HG03457 (cell line): ENCODE results near the gene SH3RF3.
"Not testable (repeated sequence)": the region's sequence is repeated elsewhere in the genome, so short reads cannot be mapped to it uniquely, and the experiment has no call there.

Source experiments
- ATAC-seq: cut with Tn5 transposase; IDR thresholded peaks from one replicate; pipeline ENCODE4 v1.9.1; 2021; ENCODE audit warnings: moderate number of reproducible peaks; ENCODE audit not compliant: unreplicated experiment

The SH3RF3 gene

DNA sequence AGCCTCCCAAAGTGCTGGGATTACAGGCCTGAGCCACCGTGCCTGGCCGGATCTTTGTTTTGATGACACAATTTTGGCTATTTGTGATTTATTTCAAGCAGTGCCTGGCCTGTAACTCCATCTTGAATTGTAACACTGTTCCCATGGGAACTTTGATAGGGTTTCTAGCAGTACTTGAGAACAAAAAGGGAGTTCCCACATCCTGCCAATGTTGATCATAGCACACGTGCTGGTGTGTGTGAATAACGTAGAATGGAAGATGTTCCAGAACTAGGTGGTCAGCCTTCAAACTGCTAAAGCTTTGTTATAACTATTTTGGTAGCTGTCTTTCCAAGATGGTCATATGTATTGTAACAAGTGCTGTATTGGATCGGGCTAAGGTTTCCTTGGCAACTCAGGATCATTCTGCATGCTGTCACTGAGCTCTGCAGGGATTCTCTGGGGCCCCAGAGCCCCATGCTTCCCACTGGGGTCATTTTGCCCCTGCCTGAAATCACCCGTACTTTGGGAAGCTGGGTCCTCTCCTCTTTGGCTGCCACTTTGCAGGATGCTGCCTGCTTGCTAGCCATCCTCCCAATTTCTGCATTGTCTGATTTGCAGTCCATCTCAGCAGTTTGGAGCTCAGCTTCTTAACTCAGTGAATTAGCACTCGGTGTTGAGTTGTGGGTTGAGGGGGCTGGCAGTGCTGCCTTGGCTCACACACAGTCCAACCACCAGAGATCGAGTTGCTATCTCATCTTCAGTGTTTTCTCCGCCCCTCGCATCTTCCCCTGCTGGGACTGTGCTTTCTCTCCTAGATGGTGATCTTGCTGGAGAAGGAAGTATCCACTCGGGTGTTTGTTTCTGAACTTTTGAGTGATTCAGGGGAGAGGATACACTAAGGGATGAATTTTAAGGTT, 26.8 kb downstream of the SH3RF3 start:
- no peak for ATAC-seq

DNA sequence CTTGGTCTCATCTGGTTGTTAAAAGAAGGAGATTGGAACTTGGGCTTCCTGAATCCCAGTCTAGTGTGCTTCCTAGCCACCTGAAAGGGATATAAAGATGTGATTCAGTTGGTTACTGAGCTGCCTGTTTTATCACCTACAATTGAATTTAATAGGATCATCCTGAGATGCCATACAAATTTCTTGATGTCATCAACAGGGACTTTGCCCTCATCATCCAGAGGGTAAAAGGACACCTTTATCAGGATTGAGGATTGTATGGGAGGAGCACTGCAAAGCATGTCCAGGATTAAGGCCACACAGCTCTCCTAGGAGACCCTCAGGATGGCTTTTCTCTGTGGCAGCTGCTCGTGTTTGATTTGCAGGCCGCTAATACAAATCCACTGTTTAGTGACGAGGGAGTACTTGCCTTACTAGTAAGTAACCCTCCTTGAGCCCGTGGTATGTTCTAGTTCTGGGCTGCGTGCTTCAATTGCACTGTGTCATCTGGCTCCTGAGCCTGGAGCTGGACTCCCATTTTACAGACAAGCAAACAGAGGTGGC, 28.6 kb downstream of the SH3RF3 start:
- no peak for ATAC-seq

DNA sequence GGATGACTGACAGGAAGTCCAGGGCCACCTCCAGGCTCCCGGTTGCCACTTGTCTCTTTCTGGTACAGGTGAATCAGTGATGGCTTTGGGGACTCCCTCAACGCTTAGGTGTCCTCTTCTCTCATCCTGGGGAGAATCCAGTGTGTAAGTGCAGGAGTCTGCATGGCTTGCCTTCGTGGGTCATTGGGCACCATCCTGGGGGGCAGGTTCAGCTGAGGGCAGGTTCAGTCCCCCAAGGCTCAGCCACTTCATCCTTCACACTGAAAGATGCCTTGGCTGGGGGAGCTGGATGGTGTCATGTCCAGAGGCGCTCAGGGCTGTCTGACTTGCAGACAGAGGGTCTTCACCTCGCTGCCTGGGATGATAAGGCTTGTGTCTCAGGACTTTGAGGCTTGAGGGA, 29.2 kb downstream of the SH3RF3 start:
- ATAC-seq, result no peak

DNA sequence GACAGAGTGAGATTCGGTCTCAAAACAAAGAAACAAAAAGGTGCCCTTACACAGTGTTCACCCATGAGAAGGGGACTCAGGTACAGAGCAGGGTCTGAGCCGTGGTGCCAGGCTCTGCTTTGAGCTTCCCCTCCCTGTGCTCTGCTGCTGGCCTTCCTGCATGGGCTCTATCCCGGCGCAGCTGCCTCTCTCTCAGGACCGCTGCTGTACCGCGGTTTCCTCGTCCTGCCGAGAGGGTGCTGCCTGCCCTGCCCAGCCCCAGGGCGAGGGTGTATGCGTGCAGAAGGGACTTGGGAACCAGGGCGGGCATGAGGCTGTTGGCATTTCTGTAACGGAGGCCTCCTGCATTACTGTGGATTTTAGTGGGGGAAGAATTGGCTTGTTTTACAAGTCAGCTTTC, 30.1 kb downstream of the SH3RF3 start:
- ATAC-seq, result no peak

DNA sequence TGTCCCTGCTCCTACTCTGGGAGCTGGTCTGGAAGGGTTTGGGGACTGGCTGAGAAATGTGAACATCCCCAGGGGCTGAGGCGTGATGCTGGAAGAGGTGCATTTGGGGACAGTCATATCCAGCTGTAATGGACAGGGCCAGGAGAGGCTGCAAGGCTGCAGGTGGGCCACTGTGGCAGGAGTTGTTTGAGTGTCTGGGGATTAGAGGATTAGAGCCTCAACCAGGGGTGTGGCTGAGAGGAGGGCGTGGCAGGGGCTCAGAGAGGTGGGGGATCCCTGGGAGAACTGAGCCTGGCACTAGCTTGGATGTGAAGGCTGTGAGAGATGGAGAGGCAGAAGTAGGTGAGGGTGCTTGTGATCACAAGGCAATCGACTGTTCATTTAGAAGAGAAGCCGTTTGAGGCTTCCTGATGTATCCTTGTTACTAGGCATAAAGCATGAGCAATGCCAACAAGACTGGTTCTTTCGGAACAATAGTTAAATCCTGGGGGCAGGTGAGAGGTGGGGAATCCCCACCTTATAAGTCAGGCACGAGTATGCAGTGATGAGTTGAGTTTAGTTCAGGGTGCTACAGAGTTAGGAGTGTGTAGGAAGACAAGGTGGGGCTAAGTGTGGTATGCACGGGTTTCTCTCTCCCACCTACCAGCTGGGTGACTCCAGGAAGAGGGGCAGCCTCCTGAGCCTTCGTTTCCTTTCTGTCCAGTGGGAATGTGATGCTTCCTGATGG, 31.9 kb downstream of the SH3RF3 start:
- ATAC-seq, result no peak

DNA sequence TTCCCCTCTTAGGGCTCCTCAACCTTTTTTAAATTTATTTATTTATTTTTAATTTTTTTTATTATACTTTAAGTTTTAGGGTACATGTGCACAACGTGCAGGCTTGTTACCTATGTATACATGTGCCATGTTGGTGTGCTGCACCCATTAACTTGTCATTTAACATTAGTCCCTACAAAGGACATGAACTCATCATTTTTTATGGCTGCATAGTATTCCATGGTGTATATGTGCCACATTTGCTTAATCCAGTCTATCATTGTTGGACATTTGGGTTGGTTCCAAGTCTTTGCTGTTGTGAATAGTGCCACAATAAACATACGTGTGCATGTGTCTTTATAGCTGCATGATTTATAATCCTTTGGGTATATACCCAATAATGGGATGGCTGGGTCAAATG, 33.4 kb downstream of the SH3RF3 start:
- not testable (repeated sequence) for ATAC-seq

DNA sequence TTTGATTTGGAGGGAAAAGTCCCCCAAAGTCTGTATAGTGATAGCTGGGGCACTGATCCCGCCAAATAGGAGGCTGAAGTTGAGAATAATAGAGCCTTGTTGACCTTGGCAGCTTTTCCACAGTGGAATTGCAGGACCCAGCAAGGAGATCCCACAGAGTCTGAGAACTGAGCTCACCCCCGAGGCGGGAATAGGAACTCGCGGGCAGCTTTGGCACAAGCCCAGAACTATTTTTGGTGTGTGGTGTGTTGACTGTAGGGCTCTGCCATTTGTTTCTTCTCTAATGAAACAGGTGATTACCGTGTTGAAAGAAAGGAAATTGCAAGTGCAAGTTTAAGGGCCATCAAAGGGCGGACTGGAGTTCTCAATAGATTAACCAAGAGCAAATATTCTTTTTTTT, 34.0 kb downstream of the SH3RF3 start:
- no peak for ATAC-seq

DNA sequence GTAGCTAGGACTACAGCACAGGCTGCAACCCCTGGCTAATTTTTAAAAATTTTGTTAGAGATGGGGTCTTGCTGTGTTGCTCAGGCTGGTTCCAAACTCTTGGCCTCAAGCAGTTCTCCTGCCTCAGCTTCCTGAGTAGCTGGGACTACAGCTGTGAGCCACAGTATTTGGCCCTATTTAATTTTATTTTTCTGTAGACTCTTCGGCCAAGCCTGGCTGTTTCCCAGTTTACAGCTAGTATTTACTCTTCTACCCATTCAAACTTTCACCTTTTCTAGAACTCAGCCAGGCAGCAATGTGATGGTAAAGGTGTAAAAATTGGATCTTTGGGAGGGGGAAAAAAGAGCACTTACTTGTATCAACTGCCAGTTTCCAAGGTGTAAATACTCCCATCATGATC, 35.3 kb downstream of the SH3RF3 start:
- ATAC-seq, result no peak

DNA sequence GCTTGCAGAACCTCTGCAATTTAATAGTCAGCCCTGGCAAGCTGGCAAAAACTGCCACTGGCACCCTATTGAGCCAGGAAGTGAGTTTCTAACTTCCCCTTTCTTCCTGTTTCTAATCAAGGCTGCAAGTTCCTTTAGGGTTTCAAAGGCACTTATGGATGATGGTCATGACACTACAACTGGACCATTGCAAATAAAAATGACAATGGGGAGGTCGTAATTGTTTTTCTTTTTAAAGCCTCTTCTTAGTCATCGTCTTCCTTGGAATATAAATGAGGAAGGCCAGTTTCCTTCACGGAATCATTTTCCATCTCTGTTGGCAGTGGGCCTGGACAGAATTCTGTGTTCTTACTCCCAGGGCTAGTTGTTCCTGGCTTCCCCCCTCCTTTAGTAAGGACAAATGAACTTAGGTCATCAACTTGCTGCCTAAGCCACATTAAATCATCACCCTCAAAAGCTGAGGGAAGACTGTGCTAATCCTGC, 35.8 kb downstream of the SH3RF3 start:
- no peak for ATAC-seq

DNA sequence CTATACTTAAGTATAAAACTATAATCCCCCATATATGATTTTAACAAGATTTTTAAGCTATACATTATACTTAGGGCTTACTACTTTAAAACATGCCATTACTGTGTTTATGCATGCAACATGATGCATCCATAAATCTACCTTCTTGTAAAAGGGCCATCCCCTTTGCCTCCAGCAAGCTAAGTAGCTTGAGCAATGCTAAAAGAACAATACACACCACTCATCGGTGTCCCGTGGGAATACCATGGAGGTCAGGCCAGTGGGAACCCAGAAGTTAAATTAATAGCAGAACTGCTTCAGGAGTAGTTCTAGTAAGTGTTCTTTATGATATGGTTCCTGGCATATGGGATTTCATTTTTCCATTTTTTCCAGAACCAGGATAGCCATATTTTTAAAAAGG, 37.8 kb downstream of the SH3RF3 start:
- no peak for ATAC-seq

DNA sequence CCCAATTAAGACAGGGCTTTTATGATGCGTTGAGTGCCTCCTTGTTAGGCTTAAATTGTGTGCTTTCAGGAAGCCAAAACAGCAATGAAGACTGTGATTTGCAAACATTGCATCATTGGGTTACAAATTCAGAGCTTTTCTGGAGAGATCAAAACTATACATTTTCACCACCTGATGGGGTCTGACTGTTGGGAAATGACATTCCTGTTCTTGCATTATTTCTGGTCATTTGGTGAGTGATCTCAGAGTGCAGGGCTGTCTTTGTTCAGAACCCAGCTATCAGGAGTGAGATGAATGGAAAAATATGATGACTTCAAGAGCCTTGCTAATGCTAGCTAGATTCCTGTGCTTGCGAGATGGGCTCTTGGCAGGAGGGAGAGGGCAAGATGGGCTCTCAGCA, 39.1 kb downstream of the SH3RF3 start:
- ATAC-seq, result no peak

DNA sequence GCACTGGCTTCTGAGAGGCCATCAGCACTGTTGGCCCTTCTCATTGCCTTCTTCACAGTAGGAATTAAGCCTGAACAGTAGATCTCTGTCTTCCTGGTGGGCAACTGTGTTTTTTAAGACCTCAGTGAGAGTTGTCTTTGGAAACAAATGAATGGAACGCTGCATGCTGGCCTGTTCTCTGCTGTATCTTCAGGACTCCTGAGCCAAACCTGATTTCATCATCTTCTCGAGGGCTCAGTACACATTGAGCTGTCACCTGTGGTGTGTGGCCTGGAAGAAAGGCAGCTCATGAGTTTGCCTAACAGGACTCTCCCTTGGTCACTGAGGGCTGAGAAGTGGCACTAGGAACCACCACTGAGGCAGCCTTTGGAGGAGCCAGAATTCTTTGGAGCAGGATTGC, 39.7 kb downstream of the SH3RF3 start:
- ATAC-seq, result no peak

DNA sequence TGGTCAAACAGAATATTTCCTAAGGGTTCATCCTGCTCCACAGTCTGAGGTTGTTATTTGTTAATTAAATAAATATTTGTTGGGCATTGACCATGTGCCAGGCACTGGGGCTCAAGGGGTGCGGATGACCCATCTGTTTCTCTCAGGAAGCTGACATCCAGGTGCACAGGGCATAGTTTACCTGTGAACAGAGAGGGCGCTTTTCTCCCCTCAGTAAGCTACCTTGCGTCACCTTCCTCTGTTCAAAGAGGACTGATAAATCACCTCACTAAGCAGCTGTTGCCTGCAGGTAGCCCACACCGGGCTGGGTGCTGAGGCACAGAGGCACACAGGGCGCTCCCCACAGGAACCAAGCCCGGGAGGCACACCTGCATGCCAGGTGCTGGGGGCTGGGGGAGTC, 41.6 kb downstream of the SH3RF3 start:
- ATAC-seq, result no peak

DNA sequence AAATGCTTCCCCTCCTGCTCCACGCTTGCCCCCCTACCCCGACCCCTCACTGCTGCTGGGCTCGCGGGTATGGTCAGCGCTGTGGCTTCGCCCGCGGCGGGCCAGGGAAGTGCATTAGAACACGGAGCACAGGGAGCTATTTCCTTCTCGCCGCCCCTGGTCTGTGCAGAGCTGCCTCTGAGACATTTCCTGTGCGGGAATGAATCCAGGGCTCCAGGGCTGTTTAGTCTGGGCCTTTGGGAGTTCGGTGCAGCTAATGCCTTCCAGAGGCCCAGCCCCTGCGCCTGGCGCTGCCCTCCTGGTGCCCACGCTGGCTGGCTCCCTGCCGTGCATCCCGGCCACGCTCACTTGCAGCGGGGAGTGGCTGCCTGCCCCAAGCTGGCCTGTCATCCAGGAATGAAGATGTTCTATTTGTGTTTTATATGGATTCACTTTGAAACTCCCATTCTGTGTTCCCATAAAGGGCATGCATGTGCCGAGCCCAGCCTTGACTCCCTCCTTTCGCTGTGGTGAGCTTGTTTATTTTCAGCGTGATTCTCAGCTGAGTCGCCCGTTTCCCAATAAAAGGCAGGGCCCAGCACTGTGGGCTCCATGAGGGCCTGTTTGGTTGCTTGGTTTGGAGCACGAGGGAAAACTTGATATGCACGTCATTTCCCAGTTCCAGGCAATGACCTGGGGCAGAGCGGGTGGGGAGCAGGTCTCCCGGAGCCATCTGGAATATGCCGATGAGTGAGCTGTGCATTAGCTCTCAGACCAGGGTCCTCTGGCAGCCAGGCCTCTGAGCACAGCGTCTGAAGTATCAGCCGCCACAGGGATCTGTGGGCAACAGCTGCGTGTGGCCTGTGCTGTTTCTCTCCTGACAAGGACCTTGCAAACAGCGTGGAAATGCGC, 42.7 kb downstream of the SH3RF3 start:
- no peak for ATAC-seq

DNA sequence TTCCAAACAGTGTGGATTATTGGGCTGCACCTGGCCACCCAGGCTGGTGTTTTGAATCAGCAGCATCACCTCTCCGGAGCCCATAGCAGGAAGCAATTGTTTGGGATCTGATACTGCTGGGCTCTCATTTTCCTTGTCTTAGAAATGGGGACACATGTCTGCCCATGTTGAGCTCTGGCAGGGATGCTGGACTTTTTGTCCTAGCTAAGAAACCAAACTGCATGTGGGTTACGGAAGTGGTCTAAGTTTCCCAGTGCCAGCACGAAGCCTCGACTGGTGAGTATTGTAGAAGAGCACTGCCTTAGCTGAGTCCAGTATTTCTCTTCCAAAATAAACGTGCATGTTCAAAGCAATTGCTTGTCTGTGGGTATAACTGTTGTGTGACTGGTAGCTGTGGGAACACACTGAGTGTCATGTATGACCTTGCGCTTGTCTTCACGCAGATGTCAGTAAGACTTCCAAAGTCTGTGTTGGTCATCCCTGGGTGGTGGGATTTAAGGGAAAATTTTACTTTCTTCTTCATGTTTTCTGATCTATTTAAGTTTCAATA, 43.6 kb downstream of the SH3RF3 start:
- no peak for ATAC-seq

DNA sequence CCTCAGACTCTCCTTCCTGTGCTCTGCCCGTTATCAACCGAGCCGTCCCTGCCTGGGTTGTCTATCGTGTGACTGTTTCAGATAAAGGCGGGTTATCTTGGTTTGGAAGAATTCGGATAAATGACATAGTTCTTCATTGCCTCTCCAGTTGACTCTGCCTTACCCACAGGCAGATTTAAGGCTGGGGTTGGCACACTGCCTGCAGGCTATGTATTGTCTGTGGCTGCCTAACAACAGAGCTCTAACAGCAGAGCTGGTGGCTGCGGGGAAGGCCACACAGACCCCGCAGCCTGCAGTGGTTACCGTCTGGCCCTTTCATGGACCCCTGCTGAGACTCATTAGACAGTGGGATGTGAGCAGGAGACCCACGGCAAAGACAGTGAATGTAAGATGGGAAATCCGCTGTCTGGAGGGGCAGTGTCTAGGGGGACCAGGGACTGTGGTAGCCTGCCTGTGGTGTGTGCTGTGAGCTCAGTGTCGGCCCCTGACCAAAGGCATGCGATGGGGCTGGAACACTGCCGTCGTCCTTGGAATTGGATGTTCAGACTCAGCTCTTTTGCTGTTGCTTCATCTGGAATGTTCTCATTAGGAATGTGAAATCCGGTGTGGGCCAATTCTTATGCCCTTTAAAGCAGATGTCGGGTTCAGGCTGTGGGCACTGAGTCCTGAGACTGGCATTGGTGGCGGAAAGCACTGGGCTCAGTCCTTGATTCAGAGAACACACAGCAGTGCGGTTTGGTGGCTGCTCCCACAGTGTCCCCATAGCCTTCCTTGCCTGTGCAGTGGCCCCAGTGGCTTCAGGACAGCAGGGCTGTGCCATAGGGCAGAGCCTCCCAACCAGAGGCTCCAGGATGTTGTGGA, 44.5 kb downstream of the SH3RF3 start:
- ATAC-seq, result no peak

DNA sequence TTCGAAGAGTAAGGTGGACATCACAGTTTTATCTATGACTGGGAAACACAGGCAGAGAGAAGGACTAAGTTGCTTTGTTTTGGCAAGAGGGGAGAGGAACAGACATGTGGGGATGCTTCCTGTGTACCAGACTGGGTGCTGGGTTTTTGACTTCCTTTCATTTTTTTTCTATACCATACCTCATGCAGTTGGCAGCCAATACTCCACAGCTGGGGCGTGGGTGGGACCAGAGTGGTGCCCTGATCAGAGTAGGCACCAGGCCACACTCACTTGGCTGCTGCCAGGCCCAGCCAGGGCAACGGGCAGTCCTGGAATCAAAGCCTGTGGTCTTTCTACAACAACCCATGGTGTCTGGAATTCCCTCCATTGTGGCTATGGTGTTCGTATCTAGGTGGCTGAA, 45.2 kb downstream of the SH3RF3 start:
- no peak for ATAC-seq

DNA sequence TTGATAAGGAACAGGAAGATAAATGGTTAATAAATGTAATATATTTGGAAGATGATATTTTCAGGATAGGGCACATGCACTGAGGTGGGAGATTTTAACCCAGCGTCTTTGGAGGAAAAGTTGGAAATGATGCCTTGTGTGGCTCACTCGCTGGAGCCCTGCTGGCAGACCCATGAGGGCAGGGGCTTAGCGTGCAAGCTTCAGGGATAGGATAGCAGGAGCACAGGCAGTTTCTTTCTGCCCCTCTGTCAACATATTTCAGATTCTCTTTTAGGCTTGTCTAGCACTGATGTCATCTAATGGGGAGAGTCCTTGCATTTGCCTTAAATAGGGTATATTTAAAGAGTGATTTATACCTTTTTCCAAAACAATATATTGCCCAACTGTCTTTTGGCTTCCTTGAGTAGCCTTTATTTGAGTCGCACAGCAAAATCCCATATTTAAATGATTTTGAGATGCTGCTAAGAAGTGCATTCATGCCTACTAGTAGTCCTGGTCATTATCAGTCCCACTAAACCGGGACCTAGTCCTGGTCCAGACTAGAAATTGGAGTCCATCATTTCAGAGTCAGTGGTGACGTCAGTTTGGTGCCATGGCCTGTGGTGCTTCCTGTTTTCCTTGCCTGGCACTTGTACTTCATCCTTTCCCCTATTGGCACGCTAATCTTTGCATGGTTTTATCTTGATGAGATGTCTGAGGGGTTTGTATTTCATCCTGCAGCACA, 45.8 kb downstream of the SH3RF3 start:
- ATAC-seq, result no peak

DNA sequence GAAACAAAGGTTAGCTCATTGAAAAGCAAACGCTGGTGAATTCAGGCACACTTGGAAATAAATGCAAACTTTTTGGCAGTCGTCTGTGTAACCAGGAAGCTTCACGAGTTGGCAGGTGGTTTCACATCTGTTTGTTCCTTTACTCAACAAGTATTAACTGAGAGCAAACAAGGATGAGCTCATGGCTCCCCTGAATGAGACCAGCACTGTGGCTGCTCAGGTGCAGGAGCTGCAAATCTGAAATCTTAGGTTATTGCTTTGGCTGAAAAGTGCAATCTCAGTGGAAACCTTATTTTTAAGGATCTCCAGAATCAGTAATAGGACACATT, 46.3 kb downstream of the SH3RF3 start:
- ATAC-seq, result no peak
